GM18951 (cell line): Measurements from ENCODE around the gene ERFE.

ENCODE experiments used
- POLR2A ChIP-seq: IDR thresholded peaks from 4 replicates; pipeline ENCODE4 v1.6.1; 2011; ENCODE audit warnings: mild to moderate bottlenecking; ENCODE audit not compliant: insufficient read length, insufficient read depth; ENCODE audit errors: extremely low read depth
- in situ Hi-C: fragments of 300-500 bp; cut with MboI; formaldehyde crosslinking; loops from one replicate; pipeline ENCODE4 v1.12.0; 2022; ENCODE audit warnings: low sequenced_read_pairs, mixed read lengths, inconsistent platforms; ENCODE audit not compliant: unreplicated experiment

ERFE gene

GRCh38 chr2:238139196-238140039 lies 19.4 kb upstream of the ERFE start:
- no peak for TF ChIP-seq POLR2A
- in situ Hi-C loops: no loop called here

GRCh38 chr2:238140040-238140439 lies 18.7 kb upstream of the ERFE start:
- TF ChIP-seq POLR2A: no peak
- in situ Hi-C loops: no loop called here

DNA sequence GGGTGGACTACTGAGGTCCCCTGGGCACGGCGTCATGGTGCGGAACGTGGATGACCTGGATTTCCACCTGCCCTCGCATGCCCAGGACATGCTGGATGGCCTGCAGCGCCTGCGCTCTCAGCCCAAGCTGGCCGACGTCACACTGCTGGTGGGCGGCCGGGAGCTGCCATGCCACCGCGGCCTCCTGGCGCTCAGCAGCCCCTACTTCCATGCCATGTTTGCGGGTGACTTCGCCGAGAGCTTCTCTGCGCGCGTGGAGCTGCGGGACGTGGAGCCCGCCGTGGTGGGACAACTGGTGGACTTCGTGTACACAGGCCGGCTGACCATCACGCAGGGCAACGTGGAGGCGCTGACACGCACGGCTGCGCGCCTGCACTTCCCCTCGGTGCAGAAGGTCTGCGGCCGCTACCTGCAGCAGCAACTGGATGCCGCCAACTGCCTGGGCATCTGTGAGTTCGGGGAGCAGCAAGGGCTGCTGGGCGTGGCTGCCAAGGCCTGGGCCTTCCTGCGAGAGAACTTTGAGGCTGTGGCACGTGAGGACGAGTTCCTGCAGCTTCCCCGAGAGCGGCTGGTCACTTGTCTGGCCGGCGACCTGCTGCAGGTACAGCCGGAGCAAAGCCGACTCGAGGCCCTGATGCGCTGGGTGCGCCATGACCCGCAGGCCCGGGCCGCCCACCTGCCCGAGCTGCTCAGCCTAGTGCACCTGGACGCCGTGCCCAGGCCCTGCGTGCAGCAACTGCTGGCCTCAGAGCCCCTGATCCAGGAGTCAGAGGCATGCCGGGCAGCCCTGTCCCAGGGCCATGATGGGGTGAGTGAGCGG lies 17.8 kb upstream of the ERFE start:
- in situ Hi-C loops: no loop called here
- TF ChIP-seq POLR2A: no peak

DNA sequence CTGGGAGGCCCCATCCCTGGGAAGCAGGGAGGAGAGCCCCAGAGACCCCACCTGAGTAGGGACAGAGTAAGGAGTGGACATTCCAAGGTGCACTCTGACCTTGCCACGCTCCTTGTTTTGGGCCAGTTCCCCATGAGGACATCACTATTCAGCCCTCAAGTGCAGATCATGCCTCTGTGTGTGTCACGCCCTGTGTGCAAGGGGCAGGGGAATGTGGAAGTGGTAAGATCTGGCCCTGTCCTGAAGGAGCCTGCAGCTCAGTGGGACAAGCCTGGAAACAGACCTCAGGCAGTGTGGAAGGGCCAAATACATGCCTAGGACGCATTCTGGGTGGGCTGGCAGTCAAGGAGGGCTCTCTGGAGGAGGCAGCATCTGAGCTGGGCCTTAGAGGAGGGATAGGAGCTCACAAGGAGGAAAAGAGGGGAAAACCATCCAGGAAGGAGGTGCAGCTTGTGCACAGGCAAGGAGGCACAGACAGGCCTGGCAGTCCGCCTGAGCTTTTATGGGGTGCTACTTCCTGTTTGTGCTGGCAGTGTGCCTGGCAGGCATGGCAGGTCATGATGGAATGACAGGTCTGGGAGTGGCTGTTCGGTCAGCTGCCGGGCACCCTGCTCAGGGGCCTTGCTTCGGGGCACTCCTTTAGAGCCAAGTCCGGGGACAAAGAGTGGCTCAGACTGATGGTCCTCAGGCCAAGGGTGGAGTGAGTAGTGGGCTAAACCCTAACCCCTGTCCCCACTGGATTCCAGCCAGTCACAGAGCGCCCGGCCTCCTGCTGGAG lies 17.0 kb upstream of the ERFE start:
- no peak for TF ChIP-seq POLR2A
- in situ Hi-C loops: no loop called here

- in situ Hi-C loops: no loop called here
- no peak for TF ChIP-seq POLR2A
These were observed 16.2 kb upstream of the ERFE start for GRCh38 chr2:238142382-238143205.

DNA sequence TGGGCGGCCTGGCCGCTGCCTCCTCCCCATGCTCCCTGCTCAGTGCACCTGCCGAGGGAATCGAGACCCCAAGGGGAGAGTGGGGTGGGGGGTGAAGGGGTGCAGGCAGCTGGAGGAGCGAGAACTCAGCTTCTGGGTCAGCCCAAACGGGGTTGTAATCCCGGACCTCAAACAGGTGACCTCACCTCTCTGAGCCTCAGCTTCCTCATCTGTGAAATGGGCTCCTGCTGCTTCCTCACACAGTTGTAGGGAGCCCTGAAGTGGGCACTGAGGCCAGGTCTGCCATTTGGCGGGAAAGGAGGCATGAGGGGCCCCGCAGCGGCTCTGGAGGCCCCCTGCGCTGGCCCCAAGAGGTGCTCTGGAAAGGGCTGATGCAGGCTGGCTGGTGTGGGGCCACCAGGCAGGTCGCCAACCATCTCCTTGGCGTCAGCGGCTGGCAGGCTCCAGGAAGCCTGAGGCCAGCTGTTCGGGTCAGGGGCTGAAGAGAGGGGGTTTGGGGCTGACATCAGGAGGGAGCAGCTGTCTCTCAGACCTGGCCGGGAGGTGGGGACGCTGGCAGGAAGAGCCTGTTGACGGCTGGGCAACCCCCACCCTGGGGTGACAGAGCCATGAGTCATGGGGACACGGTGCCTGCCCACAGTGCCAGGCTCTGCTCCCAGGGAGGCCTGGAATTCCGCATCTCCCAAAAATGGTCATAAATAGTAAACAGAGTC lies 15.4 kb upstream of the ERFE start:
- in situ Hi-C loops: no loop called here
- no peak for TF ChIP-seq POLR2A

- no peak for TF ChIP-seq POLR2A
- in situ Hi-C loops: no loop called here
These were observed 14.5 kb upstream of the ERFE start for GRCh38 chr2:238144262-238144661.

GRCh38 chr2:238145046-238145445 lies 13.7 kb upstream of the ERFE start:
- TF ChIP-seq POLR2A: no peak
- in situ Hi-C loops: no loop called here

- in situ Hi-C loops: no loop called here
- no peak for TF ChIP-seq POLR2A
These were observed 12.9 kb upstream of the ERFE start for GRCh38 chr2:238145851-238146250.

DNA sequence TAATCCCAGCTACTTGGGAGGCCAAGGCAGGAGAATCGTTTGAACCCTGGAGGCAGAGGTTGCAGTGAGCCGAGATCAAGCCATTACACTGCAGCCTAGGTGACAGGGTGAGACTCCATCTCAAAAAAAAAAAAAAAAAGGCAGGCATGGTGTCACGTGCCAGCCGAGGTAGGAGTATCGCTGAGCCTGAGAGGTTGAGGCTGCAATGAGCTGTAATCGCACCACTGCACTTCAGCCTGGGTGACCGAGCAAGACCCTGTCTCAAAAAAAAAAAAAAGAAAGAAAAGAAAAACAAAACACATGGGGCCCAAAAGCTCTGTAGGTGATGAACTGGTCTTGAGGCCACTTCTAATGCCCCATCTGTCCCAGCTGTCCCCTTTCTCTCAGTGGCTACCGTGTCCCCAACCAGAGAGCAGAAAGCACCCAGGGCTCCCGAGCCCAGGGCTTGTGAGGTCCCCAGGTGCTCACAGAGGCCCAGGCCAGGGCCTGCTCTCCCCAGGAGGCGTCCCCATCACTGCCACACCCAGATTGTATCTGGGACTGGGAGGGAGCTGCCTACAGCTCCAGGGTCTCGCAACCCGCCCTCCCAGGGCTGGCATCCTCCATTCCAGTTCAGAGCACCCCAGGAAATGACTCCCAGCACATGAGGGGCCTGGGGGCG lies 11.8 kb upstream of the ERFE start:
- in situ Hi-C loops: no loop called here
- TF ChIP-seq POLR2A: no peak

DNA sequence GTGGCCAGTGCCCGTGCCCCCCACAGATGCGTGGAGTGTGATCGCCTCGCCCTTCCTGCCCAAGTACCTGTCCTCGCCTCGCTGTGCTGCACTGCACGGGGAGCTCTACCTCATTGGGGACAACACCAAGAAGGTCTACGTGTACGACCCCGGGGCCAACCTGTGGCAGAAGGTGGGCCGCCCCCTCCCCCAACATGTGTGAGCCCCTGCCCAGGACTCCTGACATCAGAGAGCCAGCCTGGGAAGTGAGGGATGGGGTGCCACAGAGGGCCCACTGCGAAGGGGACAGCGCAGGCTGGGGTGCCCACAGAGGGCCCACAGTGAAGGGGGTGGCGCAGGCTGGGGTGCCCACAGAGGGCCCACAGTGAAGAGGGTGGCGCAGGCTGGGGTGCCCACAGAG lies 9.8 kb upstream of the ERFE start:
- no peak for TF ChIP-seq POLR2A
- in situ Hi-C loops: no loop called here
